ENCODE measurements around the gene WNT7A. TPM values are rescaled to one million over a fixed set of nuclear protein-coding genes. Genes with fewer than 3 reads are reported as not detected.

The WNT7A gene
- total RNA-seq, 1 experiment from 2014 or later = not detected

DNA sequence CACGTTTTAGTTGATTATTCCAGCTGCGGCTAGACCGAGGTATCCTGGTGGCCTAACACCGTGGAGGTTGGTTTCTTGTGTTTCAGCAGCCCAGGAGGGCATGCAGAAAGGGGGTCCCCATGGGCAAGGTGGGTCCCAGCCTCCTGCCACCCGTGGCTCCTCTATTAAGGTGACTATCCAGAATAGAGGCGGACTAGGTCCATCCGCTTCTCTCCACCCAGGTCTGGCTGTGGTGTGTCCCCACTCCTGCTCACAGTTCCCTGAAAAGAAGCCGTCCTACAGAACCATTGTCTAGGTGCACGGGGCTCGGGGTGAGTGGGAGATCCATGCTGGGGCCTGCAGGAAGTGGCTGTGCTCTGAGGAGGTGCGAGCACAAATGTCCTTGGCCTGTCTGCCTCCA lies 81.5 kb downstream of the WNT7A start:
- no peaks in the 10 kb centered on the region for H3K36me3 Mint-ChIP-seq (ENCODE audit: insufficient read depth in 1 of 3, low read depth in 3 of 3)
- Histone ChIP-seq H3K23ac (ENCODE audit: insufficient read length, low read depth, low read length) (no peak overlapping the region), H2BK20ac (ENCODE audit: low read depth, low read length, poor library complexity, severe bottlenecking) (no peak overlapping the region), H3T11ph (ENCODE audit: low read length) (no peak overlapping the region), H3K9ac (ENCODE audit: extremely low read depth, insufficient read length, low read length) (no peak overlapping the region), H4K91ac (ENCODE audit: insufficient read length, low read depth, low read length) (no peak overlapping the region), H4K5ac (ENCODE audit: insufficient read length, low read depth, low read length) (no peak overlapping the region), H3K79me1 (ENCODE audit: insufficient read depth, low read depth, low read length, poor library complexity, severe bottlenecking) (no peaks in the 10 kb centered on the region), H3K79me2 (ENCODE audit: insufficient read depth, low read length) (no peaks in the 10 kb centered on the region), H3K56ac (ENCODE audit: insufficient read length, low read depth, low read length) (no peak overlapping the region), H2AK5ac (ENCODE audit: insufficient read length, low read length) (no peak overlapping the region), H4K8ac (replicated peaks; ENCODE audit: insufficient read length, low read depth, low read length) (no peak overlapping the region), H3K4ac (ENCODE audit: low read depth, low read length) (no peak overlapping the region), H3K27ac (ENCODE audit: insufficient read length, low read depth, low read length) (no peak overlapping the region), H3K9me3 (ENCODE audit: control insufficient read depth, low read depth, low read length) (no peaks in the 10 kb centered on the region), H3K23me2 (ENCODE audit: insufficient read length, low read depth, low read length, poor library complexity, severe bottlenecking) (no peaks in the 10 kb centered on the region), H2BK12ac (ENCODE audit: insufficient read length, low read depth, low read length) (no peak overlapping the region), H3K27me3 (ENCODE audit: insufficient read depth, low read length) (no peaks in the 10 kb centered on the region), H2BK5ac (ENCODE audit: insufficient read length, low read length) (no peak overlapping the region), H2AFZ (ENCODE audit: low read length) (no peak overlapping the region), H3K18ac (ENCODE audit: insufficient read length, low read depth, low read length) (no peak overlapping the region), H3K4me2 (ENCODE audit: insufficient read depth, insufficient read length, low read length) (no peak overlapping the region), H2BK15ac (ENCODE audit: low read depth, low read length) (no peak overlapping the region), H2BK120ac (ENCODE audit: low read depth, low read length, poor library complexity, severe bottlenecking) (no peak overlapping the region), H4K20me1 (ENCODE audit: control insufficient read depth, insufficient read depth, insufficient read length) (no peaks in the 10 kb centered on the region), H3K4me1 (ENCODE audit: insufficient read depth, low read length) (no peaks in the 10 kb centered on the region; the same call in 1 of the 2 replicates), H3K14ac (ENCODE audit: insufficient read depth, low read length) (no peak overlapping the region; the same call in 1 of the 2 replicates)
- WGBS (ENCODE audit: extremely low coverage, insufficient read length, low lambda C conversion rate) = no CpG with 5 or more reads among the region's 11 CpGs
- no peak for DNase-seq
- H3K9me3 Mint-ChIP-seq = no peaks in the 10 kb centered on the region
- H3K27ac Mint-ChIP-seq = no peak overlapping the region; a peak in 1 of 7 replicates
- TF ChIP-seq, protein P1, sequence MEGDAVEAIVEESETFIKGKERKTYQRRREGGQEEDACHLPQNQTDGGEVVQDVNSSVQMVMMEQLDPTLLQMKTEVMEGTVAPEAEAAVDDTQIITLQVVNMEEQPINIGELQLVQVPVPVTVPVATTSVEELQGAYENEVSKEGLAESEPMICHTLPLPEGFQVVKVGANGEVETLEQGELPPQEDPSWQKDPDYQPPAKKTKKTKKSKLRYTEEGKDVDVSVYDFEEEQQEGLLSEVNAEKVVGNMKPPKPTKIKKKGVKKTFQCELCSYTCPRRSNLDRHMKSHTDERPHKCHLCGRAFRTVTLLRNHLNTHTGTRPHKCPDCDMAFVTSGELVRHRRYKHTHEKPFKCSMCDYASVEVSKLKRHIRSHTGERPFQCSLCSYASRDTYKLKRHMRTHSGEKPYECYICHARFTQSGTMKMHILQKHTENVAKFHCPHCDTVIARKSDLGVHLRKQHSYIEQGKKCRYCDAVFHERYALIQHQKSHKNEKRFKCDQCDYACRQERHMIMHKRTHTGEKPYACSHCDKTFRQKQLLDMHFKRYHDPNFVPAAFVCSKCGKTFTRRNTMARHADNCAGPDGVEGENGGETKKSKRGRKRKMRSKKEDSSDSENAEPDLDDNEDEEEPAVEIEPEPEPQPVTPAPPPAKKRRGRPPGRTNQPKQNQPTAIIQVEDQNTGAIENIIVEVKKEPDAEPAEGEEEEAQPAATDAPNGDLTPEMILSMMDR (conservative IDR thresholded peaks at IDR 0.05) = no peak
- H3K27me3 Mint-ChIP-seq (ENCODE audit: low read depth) = peaks cover 9% of the 10 kb centered on the region
- H3K4me1 Mint-ChIP-seq = peaks cover 10 to 21% of the 10 kb centered on the region in 2 experiments
- H3K4me3 Mint-ChIP-seq = no peak overlapping the region

All from H9 (cell line).